Amygdala (tissue), 56 donors: ENCODE data around the gene DIAPH1.

Source experiments
- DNase-seq, 56 donors: peaks; one replicate each; lab custom pipeline; 2025; lab: John Stamatoyannopoulos, UW

Gene DIAPH1

GRCh38 chr5:141640698-141641097 is 21.9 kb upstream of the DIAPH1 start:
- no peak for DNase-seq

- no peak for DNase-seq
These were observed 21.2 kb upstream of the DIAPH1 start for GRCh38 chr5:141640051-141640415.

- no peak for DNase-seq
These were observed 20.7 kb upstream of the DIAPH1 start for GRCh38 chr5:141639357-141640050.

- no peak for DNase-seq
These were observed 20.0 kb upstream of the DIAPH1 start for GRCh38 chr5:141638771-141639170.

GRCh38 chr5:141637767-141638419 is 19.1 kb upstream of the DIAPH1 start:
- peak in 14 of 56 donors; percentile 12 to 44 (median 17) for DNase-seq

GRCh38 chr5:141637123-141637766 is 18.4 kb upstream of the DIAPH1 start:
- peak in 4 of 56 donors; percentile 51 to 65 (median 56) for DNase-seq

GRCh38 chr5:141636413-141637122 is 17.8 kb upstream of the DIAPH1 start, which contains the start of the genes HDAC3 and RELL2:
HDAC3 (minus strand) TSS chr5:141636849; CDS start chr5:141636790, 59 bp downstream.
RELL2 (plus strand) TSS chr5:141636997; CDS start chr5:141638226, 1,229 bp downstream.
- peak; percentile 41 to 96 (median 84) for DNase-seq

- no peak for DNase-seq
These were observed 17.3 kb upstream of the DIAPH1 start for GRCh38 chr5:141636106-141636412.

- no peak for DNase-seq
These were observed 16.8 kb upstream of the DIAPH1 start for GRCh38 chr5:141635646-141636045.

- no peak for DNase-seq
These were observed 15.9 kb upstream of the DIAPH1 start for GRCh38 chr5:141634720-141635119.

- no peak for DNase-seq
These were observed 15.2 kb upstream of the DIAPH1 start for GRCh38 chr5:141633871-141634561.

- no peak for DNase-seq
These were observed 13.8 kb upstream of the DIAPH1 start for GRCh38 chr5:141632650-141633049.

- no peak for DNase-seq
These were observed 11.9 kb upstream of the DIAPH1 start for GRCh38 chr5:141630570-141631140.

- DNase-seq, result no peak
These were observed 9.5 kb upstream of the DIAPH1 start for GRCh38 chr5:141628175-141628788.

GRCh38 chr5:141623611-141624010 is 4.8 kb upstream of the DIAPH1 start:
- no peak for DNase-seq

- peak in 1 of 56 donors; percentile 37 for DNase-seq
These were observed 4.4 kb upstream of the DIAPH1 start for GRCh38 chr5:141623186-141623585.

- DNase-seq, result peak in 5 of 56 donors; percentile 16 to 40 (median 34)
These were observed 583 bp downstream of the DIAPH1 start for GRCh38 chr5:141618030-141618803.

- DNase-seq, result no peak
These were observed 1.1 kb downstream of the DIAPH1 start for GRCh38 chr5:141617682-141618029.

GRCh38 chr5:141617128-141617527 is 1.7 kb downstream of the DIAPH1 start:
- no peak for DNase-seq
